A549 (cell line): ENCODE data around the gene TAF3.

Experiments used
- CHD2 ChIP-seq: fragments of 150-350 bp; IDR thresholded peaks from 2 replicates; pipeline ENCODE4 v1.6.1; 2014; ENCODE audit warnings: low read length; ENCODE audit not compliant: partially characterized antibody
- EP300 ChIP-seq, 2 experiments: fragments of >200 bp; sonication (Bioruptor Twin); formaldehyde crosslinking; IDR thresholded peaks; 2 replicates in 1 of 2; 3 replicates in 1 of 2; pipeline ENCODE4 v1.6.1; 2016 to 2017
- ESRRA ChIP-seq: fragments of 150-350 bp; IDR thresholded peaks from 2 replicates; pipeline ENCODE4 v1.6.1; 2014; ENCODE audit warnings: mild to moderate bottlenecking, low read length, borderline replicate concordance
- JUNB ChIP-seq: fragments of >200 bp; sonication (Bioruptor Twin); formaldehyde crosslinking; IDR thresholded peaks from 2 replicates; pipeline ENCODE4 v1.6.1; 2016
- KDM1A ChIP-seq: fragments of 200-600 bp; sonication (generic); IDR thresholded peaks from 2 replicates; pipeline ENCODE4 v1.6.1; 2016; ENCODE audit warnings: low read depth, mild to moderate bottlenecking
- MAFK ChIP-seq: fragments of 450-650 bp; IDR thresholded peaks from 2 replicates; pipeline ENCODE4 v1.6.1; 2014; ENCODE audit not compliant: partially characterized antibody
- POLR2A ChIP-seq: IDR thresholded peaks from 2 replicates; pipeline ENCODE4 v1.6.1; 2012; ENCODE audit warnings: mild to moderate bottlenecking, low read length
- POLR2AphosphoS2 ChIP-seq: conservative IDR thresholded peaks from 2 replicates; pipeline ENCODE4 v1.6.1; 2012; ENCODE audit warnings: low read length, improper control_type of control experiment, inconsistent platforms
- RAD21 ChIP-seq, 2 experiments: fragments of >200 bp in 1 of 2; sonication (Bioruptor Twin) in 1 of 2; formaldehyde crosslinking in 1 of 2; IDR thresholded peaks in 1 of 2; conservative IDR thresholded peaks in 1 of 2; 2 replicates in 1 of 2; 3 replicates in 1 of 2; pipeline ENCODE4 v1.6.1; 2012 to 2018; ENCODE audit warnings: inconsistent platforms in 1 of 2
- RNF2 ChIP-seq: fragments of 200-600 bp; sonication (generic); IDR thresholded peaks from 2 replicates; pipeline ENCODE4 v1.6.1; 2016; ENCODE audit warnings: low read depth, mild to moderate bottlenecking, antibody characterized with exemption, moderate library complexity, borderline replicate concordance
- TF ChIP-seq, protein P1 (sequence below): fragments of >200 bp; sonication (Bioruptor Twin); formaldehyde crosslinking; IDR thresholded peaks from 3 replicates; pipeline ENCODE4 v1.5.1; 2016
- TF ChIP-seq, protein P2 (sequence below): fragments of 200-600 bp; sonication (generic); IDR thresholded peaks from 2 replicates; pipeline ENCODE4 v1.6.1; 2016; ENCODE audit warnings: antibody characterized with exemption, mild to moderate bottlenecking, moderate library complexity
- TF ChIP-seq, protein P3 (sequence below): fragments of 450-650 bp; IDR thresholded peaks from 2 replicates; pipeline ENCODE4 v1.6.1; 2014; ENCODE audit warnings: antibody characterized with exemption

DNA sequence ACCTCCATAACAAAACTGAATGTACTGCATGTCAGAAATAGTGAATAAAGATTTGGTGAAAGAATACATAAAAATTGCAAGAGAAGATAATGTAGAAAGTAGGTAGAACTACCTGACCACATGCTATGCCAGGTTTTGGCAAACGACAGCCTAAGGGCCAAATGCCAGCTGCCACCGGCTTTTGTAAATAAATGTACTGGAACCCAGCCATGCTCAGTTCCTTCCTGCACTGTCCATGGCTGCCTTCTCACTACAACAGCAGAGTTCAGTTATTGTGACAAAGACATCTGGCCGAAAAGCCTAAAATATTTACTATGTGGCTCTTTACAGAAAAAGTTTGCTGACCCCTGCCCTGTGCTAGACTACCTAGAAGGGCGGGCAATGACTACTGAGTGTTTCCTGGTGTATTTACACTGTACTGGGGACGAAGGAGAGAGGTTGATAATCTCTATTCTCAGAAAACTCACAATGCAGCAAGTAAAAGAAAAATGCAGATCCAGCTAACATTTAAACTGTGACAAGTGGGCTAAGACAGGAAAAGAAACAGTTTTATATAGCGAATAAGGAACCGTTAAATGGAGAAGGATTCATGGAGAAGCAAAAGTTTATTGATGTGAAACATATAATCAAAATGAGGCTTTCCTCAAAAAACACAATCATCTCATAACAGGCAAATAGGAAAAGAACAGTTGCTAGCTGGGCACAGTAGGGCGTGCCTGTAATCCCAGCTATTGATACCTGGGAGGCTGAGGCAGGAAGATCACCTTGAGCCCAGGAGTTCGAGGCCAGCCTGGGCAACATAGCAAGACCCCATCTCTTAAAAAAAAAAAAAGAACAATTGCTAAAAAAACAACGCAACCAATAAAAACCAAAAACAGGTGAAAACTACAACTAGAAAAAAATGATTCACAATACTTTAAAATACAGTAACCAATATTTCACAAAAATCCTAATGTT is 44.2 kb upstream of the TAF3 start:
- no peak for TF ChIP-seq RAD21 (conservative IDR thresholded peaks at IDR 0.05 in 1 of 2, IDR thresholded peaks at IDR 0.05 in 1 of 2)
- TF ChIP-seq ESRRA: no peak
- TF ChIP-seq EP300 (IDR thresholded peaks at IDR 0.05): no peak
- TF ChIP-seq POLR2A: no peak
- TF ChIP-seq, protein P1, sequence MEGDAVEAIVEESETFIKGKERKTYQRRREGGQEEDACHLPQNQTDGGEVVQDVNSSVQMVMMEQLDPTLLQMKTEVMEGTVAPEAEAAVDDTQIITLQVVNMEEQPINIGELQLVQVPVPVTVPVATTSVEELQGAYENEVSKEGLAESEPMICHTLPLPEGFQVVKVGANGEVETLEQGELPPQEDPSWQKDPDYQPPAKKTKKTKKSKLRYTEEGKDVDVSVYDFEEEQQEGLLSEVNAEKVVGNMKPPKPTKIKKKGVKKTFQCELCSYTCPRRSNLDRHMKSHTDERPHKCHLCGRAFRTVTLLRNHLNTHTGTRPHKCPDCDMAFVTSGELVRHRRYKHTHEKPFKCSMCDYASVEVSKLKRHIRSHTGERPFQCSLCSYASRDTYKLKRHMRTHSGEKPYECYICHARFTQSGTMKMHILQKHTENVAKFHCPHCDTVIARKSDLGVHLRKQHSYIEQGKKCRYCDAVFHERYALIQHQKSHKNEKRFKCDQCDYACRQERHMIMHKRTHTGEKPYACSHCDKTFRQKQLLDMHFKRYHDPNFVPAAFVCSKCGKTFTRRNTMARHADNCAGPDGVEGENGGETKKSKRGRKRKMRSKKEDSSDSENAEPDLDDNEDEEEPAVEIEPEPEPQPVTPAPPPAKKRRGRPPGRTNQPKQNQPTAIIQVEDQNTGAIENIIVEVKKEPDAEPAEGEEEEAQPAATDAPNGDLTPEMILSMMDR: no peak
- TF ChIP-seq JUNB: no peak
- no peak for TF ChIP-seq RNF2
- TF ChIP-seq, protein P2, sequence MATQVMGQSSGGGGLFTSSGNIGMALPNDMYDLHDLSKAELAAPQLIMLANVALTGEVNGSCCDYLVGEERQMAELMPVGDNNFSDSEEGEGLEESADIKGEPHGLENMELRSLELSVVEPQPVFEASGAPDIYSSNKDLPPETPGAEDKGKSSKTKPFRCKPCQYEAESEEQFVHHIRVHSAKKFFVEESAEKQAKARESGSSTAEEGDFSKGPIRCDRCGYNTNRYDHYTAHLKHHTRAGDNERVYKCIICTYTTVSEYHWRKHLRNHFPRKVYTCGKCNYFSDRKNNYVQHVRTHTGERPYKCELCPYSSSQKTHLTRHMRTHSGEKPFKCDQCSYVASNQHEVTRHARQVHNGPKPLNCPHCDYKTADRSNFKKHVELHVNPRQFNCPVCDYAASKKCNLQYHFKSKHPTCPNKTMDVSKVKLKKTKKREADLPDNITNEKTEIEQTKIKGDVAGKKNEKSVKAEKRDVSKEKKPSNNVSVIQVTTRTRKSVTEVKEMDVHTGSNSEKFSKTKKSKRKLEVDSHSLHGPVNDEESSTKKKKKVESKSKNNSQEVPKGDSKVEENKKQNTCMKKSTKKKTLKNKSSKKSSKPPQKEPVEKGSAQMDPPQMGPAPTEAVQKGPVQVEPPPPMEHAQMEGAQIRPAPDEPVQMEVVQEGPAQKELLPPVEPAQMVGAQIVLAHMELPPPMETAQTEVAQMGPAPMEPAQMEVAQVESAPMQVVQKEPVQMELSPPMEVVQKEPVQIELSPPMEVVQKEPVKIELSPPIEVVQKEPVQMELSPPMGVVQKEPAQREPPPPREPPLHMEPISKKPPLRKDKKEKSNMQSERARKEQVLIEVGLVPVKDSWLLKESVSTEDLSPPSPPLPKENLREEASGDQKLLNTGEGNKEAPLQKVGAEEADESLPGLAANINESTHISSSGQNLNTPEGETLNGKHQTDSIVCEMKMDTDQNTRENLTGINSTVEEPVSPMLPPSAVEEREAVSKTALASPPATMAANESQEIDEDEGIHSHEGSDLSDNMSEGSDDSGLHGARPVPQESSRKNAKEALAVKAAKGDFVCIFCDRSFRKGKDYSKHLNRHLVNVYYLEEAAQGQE: no peak
- TF ChIP-seq, protein P3, sequence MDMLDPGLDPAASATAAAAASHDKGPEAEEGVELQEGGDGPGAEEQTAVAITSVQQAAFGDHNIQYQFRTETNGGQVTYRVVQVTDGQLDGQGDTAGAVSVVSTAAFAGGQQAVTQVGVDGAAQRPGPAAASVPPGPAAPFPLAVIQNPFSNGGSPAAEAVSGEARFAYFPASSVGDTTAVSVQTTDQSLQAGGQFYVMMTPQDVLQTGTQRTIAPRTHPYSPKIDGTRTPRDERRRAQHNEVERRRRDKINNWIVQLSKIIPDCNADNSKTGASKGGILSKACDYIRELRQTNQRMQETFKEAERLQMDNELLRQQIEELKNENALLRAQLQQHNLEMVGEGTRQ: no peak
- no peak for TF ChIP-seq MAFK
- no peak for TF ChIP-seq KDM1A
- no peak for TF ChIP-seq POLR2AphosphoS2
- no peak for TF ChIP-seq CHD2
